ENCODE data around the gene THSD7A. TPM values are rescaled to one million over a fixed set of nuclear protein-coding genes. Genes with fewer than 3 reads are reported as not detected.

The THSD7A gene
- polyA plus RNA-seq, 1 donor (not counting 4 experiments of a cell fraction or from before 2014, with no cell fraction given): not detected

DNA sequence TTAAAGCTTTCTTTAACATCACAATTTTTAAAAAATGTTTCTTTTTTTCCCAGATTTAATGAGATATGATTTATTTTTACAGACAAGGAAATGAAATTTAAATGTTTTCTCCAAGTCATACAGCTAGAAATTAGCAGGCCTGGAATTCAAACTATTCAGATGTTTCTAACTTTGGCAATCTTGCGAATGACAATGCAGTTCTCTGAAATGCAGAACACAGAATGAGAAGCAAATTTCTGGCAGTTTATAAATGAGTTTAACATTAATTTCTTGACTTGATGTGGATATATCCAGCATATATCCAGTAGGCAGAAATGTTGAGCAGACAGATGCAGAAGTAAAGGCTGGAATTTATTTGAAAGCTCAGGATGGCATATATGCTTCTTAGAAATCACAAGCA, 227.5 kb downstream of the THSD7A start:
- H3K27me3 ChIP-seq (ENCODE audit: control insufficient read depth, extremely low read depth, insufficient read depth, low read length): no peaks in the 10 kb centered on the region
- no peak for TF ChIP-seq EZH2 (IDR thresholded peaks at IDR 0.05; ENCODE audit: low read length)
- TF ChIP-seq, protein P1, sequence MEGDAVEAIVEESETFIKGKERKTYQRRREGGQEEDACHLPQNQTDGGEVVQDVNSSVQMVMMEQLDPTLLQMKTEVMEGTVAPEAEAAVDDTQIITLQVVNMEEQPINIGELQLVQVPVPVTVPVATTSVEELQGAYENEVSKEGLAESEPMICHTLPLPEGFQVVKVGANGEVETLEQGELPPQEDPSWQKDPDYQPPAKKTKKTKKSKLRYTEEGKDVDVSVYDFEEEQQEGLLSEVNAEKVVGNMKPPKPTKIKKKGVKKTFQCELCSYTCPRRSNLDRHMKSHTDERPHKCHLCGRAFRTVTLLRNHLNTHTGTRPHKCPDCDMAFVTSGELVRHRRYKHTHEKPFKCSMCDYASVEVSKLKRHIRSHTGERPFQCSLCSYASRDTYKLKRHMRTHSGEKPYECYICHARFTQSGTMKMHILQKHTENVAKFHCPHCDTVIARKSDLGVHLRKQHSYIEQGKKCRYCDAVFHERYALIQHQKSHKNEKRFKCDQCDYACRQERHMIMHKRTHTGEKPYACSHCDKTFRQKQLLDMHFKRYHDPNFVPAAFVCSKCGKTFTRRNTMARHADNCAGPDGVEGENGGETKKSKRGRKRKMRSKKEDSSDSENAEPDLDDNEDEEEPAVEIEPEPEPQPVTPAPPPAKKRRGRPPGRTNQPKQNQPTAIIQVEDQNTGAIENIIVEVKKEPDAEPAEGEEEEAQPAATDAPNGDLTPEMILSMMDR (optimal IDR thresholded peaks at IDR 0.05 in 1 of 3, IDR thresholded peaks at IDR 0.05 in 1 of 3, conservative IDR thresholded peaks at IDR 0.05 in 1 of 3; ENCODE audit: extremely low read depth in 1 of 3, insufficient read depth in 2 of 3, low read length in 3 of 3): no peak
- H3K4me3 ChIP-seq (ENCODE audit: control insufficient read depth in 2 of 3, extremely low read depth in 1 of 3, insufficient read depth in 2 of 3, low read depth in 1 of 3, low read length in 3 of 3): no peak overlapping the region
- no peak overlapping the region for H3K4me2 ChIP-seq (ENCODE audit: control insufficient read depth, extremely low read depth, insufficient read depth, low read depth, low read length)
- DNase-seq (ENCODE audit: low read depth, low spot score): no peak
- no peaks in the 10 kb centered on the region for H3K36me3 ChIP-seq (ENCODE audit: control insufficient read depth in 2 of 2, extremely low read depth in 1 of 2, insufficient read depth in 2 of 2, low read length in 2 of 2)
- FAIRE-seq: no peak
- H3K9ac ChIP-seq (ENCODE audit: control insufficient read depth, extremely low read depth, insufficient read depth, low read length): no peak overlapping the region
- H3K27ac ChIP-seq (ENCODE audit: control insufficient read depth, insufficient read depth, low read length): no peak overlapping the region
- no peak overlapping the region for H2AFZ ChIP-seq (ENCODE audit: control insufficient read depth, low read length)
- dilution Hi-C loops (cut with MboI; ENCODE audit: extremely low pct_ligation_motif_present, low sequenced_read_pairs): no loop called here
- H3K4me1 ChIP-seq (ENCODE audit: control insufficient read depth, extremely low read depth, insufficient read depth, low read length): no peaks in the 10 kb centered on the region
- H4K20me1 ChIP-seq (ENCODE audit: control insufficient read depth, extremely low read depth, insufficient read depth, low read length): no peaks in the 10 kb centered on the region
- no peaks in the 10 kb centered on the region for H3K9me1 ChIP-seq (ENCODE audit: control insufficient read depth, extremely low read depth, insufficient read depth, low read length)
- H3K9me3 ChIP-seq (ENCODE audit: control insufficient read depth, low read depth, low read length): no peaks in the 10 kb centered on the region
- no peaks in the 10 kb centered on the region for H3K79me2 ChIP-seq (ENCODE audit: control insufficient read depth, insufficient read depth, low read length)

DNA sequence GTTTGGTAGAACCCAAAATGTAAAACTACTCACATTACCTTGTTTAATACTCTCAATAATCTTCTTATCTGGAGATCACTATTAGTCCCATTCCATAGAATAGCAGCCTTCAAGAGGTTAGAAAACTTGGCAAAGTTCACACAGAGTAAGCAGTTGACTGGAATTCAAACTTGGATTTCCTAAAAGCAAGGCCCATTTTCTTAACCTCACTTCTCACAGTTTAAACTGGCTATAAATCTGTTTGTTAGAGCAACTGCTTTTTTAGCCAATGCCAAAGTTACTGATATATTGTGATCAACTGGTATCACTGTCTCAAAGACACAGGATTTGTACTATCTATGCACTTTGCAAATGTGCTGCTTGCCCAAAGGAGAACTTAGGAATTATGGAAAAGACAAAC, 230.2 kb downstream of the THSD7A start:
- Histone ChIP-seq H3K9ac (ENCODE audit: control insufficient read depth, extremely low read depth, insufficient read depth, low read length) (no peak overlapping the region), H3K9me1 (ENCODE audit: control insufficient read depth, extremely low read depth, insufficient read depth, low read length) (no peaks in the 10 kb centered on the region), H3K9me3 (ENCODE audit: control insufficient read depth, low read depth, low read length) (no peaks in the 10 kb centered on the region), H3K36me3 (ENCODE audit: control insufficient read depth in 2 of 2, extremely low read depth in 1 of 2, insufficient read depth in 2 of 2, low read length in 2 of 2) (no peaks in the 10 kb centered on the region), H3K27ac (ENCODE audit: control insufficient read depth, insufficient read depth, low read length) (no peak overlapping the region), H3K4me3 (ENCODE audit: control insufficient read depth in 2 of 3, extremely low read depth in 1 of 3, insufficient read depth in 2 of 3, low read depth in 1 of 3, low read length in 3 of 3) (no peak overlapping the region), H3K27me3 (ENCODE audit: control insufficient read depth, extremely low read depth, insufficient read depth, low read length) (no peaks in the 10 kb centered on the region), H4K20me1 (ENCODE audit: control insufficient read depth, extremely low read depth, insufficient read depth, low read length) (no peaks in the 10 kb centered on the region), H3K4me1 (ENCODE audit: control insufficient read depth, extremely low read depth, insufficient read depth, low read length) (no peaks in the 10 kb centered on the region), H3K4me2 (ENCODE audit: control insufficient read depth, extremely low read depth, insufficient read depth, low read depth, low read length) (no peak overlapping the region), H2AFZ (ENCODE audit: control insufficient read depth, low read length) (no peak overlapping the region), H3K79me2 (ENCODE audit: control insufficient read depth, insufficient read depth, low read length) (no peaks in the 10 kb centered on the region)
- TF ChIP-seq, protein P1 (optimal IDR thresholded peaks at IDR 0.05 in 1 of 3, IDR thresholded peaks at IDR 0.05 in 1 of 3, conservative IDR thresholded peaks at IDR 0.05 in 1 of 3; ENCODE audit: extremely low read depth in 1 of 3, insufficient read depth in 2 of 3, low read length in 3 of 3): no peak
- TF ChIP-seq EZH2 (IDR thresholded peaks at IDR 0.05; ENCODE audit: low read length): no peak
- no peak for FAIRE-seq
- dilution Hi-C loops (cut with MboI; ENCODE audit: extremely low pct_ligation_motif_present, low sequenced_read_pairs): no loop called here
- no peak for DNase-seq (ENCODE audit: low read depth, low spot score)

Data from keratinocyte (primary cell).